NCI-H146 treated with DMSO at 0.1 percent for 48 hours (cell line): ENCODE measurements around the gene EXOC3L2.
A peak's percentile ranks its signal among the peaks of the same experiment; 100 is the strongest.

ENCODE experiments used
- DNase-seq: peaks from one replicate; lab custom pipeline; 2025; ENCODE audit not compliant: unreplicated experiment; lab: John Stamatoyannopoulos, UW

EXOC3L2 gene

DNA sequence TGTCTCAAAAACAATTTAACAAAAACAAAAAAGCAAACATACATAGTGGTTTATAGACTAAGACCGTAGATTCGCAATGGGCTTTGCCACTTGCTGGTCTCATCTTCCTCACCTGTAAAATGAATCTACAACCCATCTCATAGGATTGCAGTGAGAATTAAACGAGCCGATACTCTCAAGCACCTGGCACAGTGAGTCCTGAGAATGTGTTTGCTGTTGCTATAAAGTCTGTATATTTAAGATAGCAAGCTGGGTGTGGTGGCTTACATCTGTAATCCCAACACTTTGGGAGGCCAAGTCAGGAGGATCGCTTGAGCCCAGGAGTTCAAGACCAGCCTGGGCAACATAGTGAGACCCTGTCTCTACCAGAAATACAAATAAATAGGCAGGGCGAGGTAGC lies 22.5 kb downstream of the EXOC3L2 start:
- no peak for DNase-seq

- no peak for DNase-seq
Observed at GRCh38 chr19:45218911-45219743, 26.1 kb downstream of the EXOC3L2 start.

DNA sequence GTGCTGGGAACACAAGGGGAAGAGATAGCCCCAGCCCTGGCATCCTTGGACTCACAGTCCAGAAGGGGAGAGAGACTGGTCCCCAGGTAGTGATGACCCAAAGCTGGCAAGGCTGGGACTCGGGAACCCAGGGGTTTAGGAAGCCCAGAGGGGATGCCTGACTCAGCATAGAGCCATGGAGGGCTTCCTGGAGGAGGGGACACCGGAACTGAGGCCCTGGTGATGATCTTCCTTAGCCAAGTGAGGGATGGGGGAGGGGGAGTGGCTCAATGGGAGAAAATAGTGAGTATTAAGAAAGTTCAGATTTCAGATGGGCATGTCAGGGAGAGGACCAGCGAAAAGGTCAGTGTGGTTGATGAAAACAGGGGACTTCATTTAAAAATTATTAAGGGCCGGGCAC lies 26.8 kb downstream of the EXOC3L2 start:
- DNase-seq = no peak

DNA sequence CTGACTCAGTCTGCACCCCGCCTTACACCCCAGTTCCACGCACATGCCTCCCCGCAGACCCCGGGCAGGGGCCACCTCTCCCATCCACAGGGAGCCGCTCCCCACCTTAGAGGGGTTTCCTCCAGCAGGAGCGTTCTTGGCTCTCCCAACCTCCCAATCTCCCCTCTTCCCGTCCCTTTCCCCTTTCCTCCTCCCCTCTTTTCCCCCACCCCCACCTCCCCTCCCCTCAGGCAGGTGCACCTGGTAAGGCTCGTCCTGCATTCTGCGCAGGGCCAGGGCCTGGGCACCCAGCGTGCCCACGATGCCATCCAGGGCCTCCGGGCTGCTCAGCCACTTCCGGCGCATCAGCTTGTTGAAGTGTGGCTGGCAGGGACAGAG lies 27.3 kb downstream of the EXOC3L2 start:
- DNase-seq = no peak

DNA sequence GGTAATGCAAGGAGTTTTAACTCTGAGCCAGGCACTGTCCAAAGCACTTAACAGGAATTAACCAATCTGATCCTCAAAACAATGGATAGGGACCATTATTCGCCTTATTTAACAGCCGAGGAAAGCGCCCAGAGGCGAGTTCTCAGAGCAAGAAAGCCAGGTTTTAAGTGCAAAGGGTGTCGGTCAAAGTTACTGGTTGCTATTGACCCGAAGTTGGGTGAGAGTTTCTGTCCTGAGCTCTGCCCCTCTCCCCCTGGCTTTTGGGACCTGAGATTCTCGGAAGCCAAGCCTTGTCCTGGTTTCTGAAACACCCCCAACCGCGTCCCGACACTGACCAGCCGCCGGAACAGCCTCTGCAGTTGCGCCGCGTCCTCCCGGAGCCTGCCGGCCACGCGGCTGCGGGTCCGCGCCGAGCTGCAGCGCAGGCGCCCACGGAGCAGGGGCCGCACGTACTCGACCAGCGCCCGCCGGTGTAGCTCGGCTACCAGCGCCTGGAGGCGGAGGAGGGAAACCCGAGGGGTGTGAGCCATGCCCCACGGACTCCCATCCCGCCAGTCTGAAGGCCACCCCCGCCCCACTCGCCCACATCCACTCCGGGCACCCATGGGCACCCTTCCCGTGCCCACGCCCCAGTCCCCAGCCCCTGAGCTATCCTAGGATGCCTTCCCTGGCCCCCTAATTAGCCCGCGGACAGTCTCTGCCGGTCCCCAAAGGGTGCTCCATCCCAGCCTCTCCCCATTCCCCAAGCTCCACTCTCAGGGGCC lies 27.8 kb downstream of the EXOC3L2 start:
- DNase-seq = no peak

DNA sequence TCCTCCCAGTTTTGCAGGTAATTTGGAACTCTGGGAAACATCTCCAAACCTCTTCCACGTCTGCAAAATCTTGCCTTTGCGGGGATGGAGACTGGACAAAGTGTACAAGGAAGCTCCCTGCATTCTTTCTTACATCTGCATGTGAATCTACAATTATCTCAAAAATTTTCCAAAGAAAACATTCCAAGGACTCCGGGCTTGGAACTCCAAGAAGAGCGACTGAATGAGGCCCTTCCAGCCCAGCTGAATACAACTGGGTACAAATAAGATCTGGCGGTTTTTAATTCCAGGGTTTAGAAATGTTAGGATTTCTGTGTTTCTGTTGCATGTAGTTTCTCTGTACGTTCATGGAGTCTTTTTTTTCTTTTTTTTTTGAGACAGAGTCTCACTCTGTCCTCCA lies 28.5 kb downstream of the EXOC3L2 start:
- DNase-seq = no peak

DNA sequence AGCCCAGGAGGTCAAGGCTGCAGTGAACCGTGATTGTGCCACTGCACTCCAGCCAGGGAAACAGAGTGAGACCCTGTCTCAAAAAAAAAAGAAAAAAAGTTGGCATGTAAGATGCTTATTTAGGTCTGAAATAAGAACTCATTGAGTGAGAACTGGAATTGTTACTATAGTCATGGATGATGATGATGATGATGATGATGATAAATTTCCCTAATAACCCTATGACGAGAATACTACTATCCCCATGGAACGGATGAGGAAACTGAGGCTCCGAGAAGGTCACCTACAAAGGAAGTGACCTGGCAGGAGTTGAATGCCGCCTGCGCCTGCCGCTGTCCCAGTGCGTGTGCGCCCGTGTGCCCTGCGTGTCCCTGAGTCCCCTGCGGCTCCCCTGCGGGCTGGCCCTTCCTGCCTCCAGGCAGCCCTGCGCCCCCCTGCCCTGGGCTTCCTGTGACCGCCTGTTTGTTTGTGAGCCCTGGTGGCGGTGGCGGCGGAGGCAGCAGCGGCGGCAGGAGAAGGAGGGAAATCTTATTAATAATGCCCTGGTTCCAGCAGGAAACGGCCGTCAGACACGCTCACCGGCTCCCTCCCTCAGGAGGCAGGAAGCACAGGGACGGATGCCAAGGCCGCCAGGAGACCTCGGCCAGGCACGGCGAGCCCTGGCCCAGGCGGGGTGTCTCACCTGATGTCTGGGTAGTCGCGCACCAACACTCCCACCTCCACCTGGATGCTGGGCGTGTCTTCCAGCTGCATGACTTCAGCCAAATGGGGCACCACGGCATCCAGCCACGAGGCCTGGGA lies 29.6 kb downstream of the EXOC3L2 start:
- peak; percentile 35 for DNase-seq

DNA sequence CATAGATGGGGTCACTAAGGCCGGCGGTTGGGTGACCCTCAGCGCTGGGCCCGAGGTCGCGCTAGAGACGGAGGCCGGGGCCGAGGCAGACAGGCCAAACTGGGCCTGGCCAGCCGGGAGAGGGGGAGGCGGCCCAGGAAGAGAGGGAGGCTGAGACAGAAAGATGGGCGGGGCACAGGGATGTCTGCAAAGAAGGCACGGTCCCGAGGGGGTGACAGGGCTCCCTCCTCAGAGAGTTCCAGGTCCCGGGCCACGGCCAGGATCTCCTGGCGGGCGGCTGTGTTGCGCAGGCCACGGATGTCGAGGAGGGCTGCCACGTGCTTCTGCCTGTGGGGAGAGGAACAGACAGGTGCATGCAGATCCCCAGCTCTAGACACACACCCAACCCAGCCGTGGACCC lies 32.2 kb downstream of the EXOC3L2 start:
- no peak for DNase-seq

DNA sequence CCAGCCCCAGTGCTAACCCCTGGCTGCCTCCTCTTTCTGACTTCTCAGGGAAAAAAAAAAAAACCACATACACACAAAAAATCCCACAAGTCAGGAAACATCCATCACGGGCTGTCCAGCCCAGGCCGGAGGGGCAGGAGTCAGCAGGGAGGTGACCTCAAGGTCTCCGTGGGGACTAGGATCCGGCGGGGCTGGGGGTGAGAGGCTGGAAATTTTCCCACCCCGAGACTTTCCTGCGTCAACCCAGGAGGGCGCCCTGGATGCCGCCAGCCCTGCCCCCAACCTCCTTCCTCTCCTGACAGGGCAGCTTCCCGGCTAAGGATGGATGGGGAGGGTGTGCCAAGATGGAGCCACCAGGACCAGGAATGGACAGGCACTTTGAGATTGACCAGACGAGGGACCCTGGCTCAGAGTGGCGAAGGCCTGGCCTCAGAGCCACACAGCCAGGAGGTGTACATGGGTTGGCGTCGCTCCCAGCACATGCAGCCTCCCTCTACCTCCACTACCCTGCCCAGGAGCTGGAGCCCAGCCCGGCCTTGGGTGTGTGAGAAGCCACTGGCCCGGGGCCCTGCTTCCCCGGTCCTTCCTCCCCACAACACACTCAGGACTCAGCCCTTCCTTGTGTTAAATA lies 33.3 kb downstream of the EXOC3L2 start:
- no peak for DNase-seq

DNA sequence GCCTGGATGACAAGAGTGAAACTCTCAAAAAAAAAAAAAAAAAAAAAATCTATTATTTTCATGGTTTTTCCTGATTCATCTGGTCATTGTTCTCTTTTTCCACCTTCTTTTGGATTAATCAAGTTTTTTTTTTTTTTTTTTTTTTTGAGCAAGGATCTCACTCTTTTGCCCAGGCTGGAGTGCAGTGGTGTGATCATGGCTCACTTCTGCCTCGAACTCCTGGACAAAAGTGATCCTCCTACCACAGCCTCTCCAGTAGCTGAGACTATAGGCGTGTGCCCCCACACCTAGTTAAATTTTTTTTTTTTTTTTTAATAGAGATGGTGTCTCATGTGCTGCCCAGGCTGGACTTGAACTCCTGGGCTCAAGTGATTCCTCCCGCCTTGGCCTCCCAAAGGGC lies 38.9 kb downstream of the EXOC3L2 start:
- DNase-seq = no peak

- no peak for DNase-seq
Observed at GRCh38 chr19:45205810-45206209, 39.4 kb downstream of the EXOC3L2 start.

- no peak for DNase-seq
Observed at GRCh38 chr19:45202637-45203036, 42.6 kb downstream of the EXOC3L2 start.

DNA sequence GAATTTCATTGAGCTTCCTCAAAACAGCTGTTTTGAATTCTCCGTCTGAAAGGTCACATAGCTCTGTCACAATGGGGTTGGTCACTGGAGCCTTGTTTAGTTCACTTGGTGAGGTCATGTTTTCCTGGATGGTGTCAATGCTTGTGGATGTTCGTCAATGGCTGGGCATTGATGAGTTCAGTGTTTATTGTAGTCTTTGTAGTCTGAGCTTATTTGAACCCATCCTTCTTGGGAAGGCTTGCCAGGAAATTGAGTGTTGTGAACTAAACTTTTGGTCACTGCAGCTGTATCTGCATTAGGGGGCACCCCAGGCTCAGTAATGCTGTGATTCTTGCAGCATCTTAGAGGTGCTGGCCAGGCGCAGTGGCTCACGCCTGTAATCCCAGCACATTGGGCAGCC lies 44.6 kb downstream of the EXOC3L2 start:
- DNase-seq = no peak

GRCh38 chr19:45195764-45196163 lies 49.4 kb downstream of the EXOC3L2 start:
- peak; percentile 21 for DNase-seq

DNA sequence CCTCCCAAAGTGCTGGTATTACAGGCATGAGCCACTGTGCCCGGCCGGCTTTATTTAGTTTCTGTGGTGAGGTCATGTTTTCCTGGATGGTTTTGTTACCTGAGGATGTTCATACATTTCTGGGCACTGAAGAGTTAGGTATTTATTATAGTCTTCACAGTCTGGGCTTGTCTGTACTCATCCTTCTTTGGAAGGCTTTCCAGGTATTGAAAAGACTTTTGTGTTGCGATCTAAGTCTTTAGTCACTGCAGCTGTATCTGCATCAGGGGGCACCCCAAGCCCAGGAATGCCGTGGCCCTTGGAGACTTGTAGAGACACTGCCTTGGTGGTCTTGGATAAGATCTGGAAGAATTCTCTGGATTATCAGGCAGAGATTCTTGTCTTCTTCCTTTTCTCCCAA lies 53.8 kb downstream of the EXOC3L2 start:
- DNase-seq = no peak

DNA sequence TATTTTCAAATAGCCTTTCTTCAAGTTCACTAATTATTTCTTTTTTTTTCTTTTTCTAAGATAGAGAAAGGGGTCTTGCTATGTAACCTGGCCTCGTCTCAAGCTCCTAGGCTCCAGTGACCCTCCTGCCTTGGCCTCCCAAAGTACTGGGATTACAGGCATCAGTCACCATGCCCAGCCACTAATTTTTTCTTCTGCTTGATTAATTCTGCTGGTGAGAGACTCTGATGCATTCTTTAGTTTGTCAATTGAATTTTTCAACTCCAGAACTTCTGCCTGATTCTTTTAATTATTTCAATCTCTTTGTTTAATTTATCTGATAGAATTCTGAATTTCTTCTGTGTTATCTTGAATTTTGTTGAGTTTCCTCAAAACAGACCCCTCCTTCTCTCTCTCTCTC lies 55.2 kb downstream of the EXOC3L2 start:
- no peak for DNase-seq

DNA sequence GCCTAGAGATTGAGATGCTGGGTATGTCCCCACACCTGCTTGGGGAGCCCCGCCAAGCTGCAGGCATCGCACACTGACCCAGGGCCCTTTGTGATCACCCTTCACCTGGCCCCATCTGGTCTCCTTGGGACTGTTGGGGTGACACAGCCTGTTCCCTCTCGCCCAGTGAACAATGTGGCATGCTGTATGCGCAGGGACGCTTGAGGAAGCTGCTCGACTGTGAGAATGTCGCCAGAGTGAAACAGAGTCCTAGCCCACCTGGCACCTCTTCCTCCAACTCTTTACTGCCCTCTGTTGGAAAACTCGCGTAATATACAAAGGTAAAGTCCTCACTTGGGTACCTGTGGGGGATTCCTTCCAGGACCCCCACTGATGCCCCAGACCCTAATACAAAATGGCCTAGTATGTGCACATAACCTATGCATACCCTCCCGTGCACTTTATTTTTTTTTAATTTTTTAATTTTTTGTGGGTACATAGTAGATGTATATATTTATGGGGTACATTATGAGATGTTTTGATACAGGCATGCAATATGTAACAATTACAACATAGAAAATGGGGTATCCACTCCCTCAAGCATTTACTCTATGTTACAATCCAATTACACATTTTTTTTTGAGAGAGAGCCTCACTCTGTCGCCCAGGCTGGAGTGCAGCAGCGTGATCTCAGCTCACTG lies 57.6 kb downstream of the EXOC3L2 start:
- DNase-seq = peak; percentile 44

GRCh38 chr19:45186509-45187334 lies 58.5 kb downstream of the EXOC3L2 start:
- DNase-seq = peak; percentile 67

GRCh38 chr19:45184115-45184514 lies 61.1 kb downstream of the EXOC3L2 start:
- no peak for DNase-seq

GRCh38 chr19:45182758-45183157 lies 62.4 kb downstream of the EXOC3L2 start:
- no peak for DNase-seq
